NCI-H2196 treated with DMSO at 0.1 percent for 48 hours (cell line): ENCODE results near the gene EEF2KMT.
A peak's percentile ranks its signal among the peaks of the same experiment; 100 is the strongest.
"Not testable (repeated sequence)": the region's sequence is repeated elsewhere in the genome, so short reads cannot be mapped to it uniquely, and the experiment has no call there.

ENCODE experiments used
- DNase-seq: peaks from one replicate; lab custom pipeline; 2025; ENCODE audit not compliant: unreplicated experiment; lab: John Stamatoyannopoulos, UW

The EEF2KMT gene

DNA sequence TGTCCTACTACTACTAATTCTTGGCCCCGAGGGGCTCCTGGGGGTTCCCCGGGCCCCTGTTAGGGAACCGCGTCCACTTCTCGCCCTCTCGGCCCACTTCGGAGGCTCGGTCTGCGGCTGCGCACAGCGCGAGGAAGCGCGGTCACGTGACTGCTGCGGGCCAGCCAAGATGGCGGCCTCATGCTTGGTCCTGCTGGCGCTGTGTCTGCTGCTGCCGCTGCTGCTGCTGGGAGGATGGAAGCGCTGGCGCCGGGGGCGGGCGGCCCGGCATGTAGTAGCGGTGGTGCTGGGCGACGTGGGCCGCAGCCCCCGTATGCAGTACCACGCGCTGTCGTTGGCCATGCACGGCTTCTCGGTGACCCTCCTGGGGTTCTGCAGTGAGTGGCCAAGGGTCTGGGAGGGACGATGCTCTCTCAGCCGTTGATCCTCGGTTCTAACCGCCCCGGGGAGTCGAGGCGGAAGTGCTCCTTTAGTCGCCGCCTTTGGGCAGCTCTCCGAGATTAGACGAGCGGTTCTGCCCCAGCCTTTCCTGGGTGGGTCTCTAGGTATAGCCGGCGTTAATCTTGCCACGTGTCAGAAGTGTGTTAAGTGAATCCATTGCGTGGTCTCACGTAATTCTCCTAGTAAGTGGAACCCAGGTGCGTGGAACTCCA is 25.8 kb downstream of the EEF2KMT start, which contains the start of gene ALG1:
Gene ALG1, plus strand, starts transcription at position 163 of the 653 bp plus-strand sequence. Its CDS starts 7 bp downstream, at position 170.
- peak; percentile 71 for DNase-seq

GRCh38 chr16:5071341-5071680 is 26.3 kb downstream of the EEF2KMT start:
- DNase-seq, result no peak

DNA sequence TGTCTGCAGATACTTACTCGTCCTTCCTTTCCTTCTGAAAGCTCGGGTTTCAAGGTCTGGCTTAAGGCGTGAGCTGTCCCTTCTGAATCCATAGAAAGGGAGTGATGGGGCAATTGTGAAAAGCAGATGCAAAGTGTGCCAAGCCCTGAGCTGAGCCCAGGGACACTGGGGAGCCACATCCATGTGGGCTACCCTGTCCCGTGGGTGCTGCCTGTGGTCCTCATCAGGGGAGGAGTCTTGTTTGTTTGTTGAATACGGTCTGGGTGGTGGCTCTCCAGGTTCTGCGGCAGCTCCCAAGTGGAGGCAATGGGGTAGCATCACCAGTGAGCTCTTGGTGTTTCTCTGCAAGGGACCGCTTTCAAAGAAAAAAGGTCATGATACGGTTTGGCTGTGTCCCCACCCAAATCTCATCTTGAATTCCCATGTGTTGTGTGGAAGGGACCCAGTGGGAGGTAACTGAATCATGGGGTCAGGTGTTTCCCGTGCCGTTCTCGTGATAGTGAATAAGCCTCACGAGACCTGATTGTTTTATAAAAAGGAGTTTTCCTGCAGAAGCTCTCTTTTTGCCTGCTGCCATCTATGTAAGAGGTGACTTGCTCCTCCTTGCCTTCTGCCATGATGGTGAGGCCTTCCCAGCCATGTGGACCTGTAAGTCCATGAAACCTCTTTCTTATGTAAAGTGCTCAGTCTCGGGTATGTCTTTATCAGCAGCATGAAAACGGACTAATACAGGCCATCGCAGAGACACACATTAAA is 27.0 kb downstream of the EEF2KMT start:
- DNase-seq, result no peak

GRCh38 chr16:5069854-5070253 is 27.7 kb downstream of the EEF2KMT start:
- DNase-seq, result no peak

DNA sequence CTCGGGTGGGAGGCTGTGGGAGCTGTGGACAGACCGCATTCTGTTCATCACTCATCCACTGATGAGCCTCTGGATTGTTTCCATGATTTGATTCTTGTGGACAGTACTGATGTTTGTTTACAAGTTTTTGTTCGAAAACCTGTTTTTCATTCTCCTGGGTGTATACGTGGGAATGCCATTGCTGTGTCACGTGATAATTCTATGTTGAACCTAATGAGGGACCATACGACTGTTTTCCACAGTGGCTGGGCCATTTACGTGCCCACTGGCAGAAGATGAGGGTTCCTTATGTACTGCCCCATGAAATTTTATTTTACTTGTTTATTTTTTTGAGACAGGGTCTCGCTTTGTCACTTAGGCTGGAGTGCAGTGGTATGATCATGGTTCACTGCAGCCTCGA is 28.5 kb downstream of the EEF2KMT start:
- no peak for DNase-seq

DNA sequence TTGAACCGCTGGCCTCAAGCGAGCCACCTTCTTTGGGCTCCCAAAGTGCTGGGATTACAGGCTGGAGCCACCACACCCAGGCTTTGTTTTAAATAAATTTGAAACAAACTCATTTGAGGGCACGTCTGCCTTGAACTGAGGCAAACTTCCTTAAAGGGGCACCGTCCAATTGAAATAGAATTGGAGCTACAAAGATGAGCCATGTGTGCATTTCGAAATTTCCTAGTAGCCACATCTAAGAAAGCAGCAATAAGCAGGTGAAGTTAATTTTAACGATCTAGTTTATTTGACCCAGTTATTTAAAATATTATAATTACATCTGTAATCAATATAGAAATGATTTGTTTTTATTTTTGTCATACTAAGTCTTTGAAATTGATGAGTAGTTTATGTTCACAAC is 31.1 kb downstream of the EEF2KMT start:
- no peak for DNase-seq

DNA sequence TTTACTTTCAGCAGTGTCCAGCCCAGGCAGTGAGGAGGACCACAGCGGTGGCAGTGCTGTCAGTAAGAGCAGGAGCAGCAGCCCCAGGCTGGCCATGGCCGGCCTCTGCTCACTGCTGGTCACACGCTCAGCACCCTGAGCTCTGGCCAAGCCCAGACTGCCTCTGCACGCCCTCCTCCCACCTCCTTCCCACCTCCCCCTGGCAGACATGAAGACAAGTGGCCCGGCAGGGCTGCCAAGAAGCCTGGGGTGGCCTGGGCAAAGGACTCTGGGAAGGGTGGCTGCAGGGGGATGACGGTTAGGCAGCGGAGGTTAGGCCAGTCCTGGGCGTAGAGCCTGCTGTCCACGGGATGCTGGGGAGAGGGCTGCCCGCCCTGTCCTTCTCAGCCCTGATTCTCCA is 31.8 kb downstream of the EEF2KMT start, which contains the start of gene C16orf89:
Gene C16orf89, minus strand, starts transcription at position 144 of the 400 bp plus-strand sequence. Its CDS starts 48 bp downstream, at position 96.
- DNase-seq, result no peak

DNA sequence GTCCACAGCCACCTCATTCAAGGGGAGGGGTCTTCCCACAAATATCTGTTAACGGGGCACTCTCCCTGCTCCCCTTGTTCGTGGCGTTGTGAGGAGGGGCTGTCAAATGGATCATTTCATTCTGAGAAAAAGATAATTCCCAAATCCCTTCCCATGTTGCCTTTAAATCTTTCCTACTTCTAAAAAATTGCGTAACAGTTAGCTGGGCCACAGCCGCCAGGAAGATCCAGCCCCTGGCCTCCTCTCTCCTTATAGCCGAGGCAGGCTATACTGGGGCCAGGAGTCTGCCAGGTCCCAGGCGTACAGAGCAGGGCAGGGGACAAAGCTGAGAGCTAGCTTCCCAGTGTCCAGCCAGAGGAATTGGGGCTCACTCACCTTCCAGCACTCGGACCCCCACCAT is 32.3 kb downstream of the EEF2KMT start:
- DNase-seq, result no peak

GRCh38 chr16:5064915-5065314 is 32.7 kb downstream of the EEF2KMT start:
- peak; percentile 19 for DNase-seq

GRCh38 chr16:5062790-5063765 is 34.5 kb downstream of the EEF2KMT start:
- no peak for DNase-seq

DNA sequence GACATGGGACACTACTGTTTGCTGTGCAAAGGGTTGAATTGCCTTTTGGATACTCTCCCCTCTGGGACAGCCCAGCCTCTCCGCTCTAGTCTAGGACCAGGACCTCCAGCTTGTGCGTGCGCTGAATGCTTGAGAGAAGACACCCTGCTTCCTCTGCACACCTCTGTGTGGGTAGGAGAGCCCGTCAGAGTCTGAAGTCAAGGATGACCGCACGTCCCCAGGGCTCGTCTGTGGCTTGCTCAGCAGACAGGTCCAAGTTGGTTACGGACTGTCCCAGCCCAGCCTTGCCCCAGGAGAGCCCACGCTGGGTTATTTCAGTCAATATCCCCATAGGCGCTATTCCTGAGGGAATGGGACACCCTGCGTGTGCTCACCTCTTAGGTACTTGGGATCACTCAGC is 35.5 kb downstream of the EEF2KMT start:
- DNase-seq, result no peak

- no peak for DNase-seq
These were observed 37.4 kb downstream of the EEF2KMT start for GRCh38 chr16:5060073-5060641.

- DNase-seq, result no peak
These were observed 38.1 kb downstream of the EEF2KMT start for GRCh38 chr16:5059386-5060072.

DNA sequence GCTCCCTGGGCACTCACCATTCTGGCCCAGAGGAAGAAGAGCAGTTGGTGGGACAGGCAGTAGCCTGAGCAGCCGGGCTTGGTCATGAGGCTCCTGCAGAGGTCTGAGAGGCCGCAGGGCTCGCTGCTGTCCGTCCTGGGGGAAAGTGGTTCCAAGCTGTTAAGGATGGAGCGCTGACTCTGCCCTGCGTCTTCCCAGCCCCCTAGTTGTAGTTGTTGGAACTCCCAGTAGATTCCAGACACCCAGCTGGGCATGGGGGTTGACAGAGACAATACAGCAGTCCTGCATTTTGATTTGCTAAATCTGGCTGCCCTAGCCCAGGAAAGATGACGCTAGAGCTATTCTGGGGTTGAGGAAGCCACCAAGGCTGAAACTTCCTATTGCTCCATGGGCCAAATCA is 39.1 kb downstream of the EEF2KMT start:
- DNase-seq, result no peak

DNA sequence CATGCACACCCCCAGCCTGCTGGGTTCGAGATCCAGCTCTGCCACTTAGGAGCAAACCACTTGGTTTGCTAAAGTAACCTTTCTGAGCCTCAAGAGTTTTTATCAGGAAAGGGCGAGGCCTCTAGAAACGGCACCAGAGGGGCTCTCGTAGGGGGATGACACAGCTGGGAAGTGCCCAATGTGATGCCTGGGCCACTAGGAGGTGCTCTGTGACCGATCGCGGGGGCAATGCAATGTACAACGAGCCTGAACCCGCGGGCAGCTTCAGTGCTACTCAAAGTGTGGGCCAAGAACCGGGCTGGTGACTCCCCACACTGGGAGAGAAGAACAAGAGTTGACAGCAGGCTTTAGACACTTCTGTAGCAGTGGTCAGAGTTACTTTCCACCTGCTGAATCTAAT is 41.2 kb downstream of the EEF2KMT start:
- DNase-seq, result no peak

DNA sequence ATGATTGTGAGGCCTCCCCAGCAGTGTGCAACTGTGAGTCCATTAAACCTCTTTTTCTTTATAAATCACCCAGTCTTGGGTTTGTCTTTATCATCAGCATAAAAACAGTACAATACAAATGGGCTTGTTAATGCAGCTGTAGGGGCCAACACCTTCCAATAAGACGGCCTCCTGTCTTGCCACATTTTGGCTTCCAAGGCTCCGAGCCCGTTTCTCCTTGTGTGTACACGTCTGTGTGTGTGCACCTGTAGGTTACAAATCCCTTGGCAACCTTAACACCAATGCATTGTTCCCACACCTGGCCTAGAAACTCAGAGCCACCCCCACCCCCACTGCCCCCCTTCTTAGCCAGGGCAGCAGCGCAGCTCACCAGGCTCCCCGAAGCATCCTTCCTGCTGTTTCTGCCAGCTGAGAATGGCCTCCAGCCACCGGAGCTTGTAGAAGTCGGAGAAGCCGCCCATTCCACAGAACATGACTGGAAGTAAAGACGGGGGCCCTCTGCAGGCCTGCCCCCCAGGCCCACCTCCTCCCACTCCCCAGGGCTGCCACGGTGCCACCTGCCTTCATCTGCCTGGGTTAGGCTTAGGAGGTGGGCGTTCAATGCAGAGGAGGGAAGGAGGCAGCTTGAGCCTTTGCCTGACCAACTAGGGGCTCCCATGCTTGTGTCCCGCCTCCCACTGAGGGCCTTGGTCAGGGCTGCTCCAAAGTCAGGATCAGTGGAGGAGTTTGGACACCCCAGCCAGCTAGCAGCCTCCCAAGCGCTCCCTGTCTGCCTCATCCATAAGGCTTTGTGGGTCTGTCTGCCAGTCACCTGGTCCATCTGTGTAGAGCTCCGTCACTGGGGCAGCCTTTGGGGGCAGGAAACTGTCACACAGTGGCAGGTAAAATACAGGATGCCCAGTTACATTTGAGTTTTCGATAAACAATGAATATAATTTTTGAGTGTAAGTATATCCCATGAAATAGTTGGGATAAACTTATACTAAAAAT is 42.4 kb downstream of the EEF2KMT start:
- DNase-seq, result no peak

- DNase-seq, result no peak
These were observed 50.7 kb downstream of the EEF2KMT start for GRCh38 chr16:5046914-5047313.

DNA sequence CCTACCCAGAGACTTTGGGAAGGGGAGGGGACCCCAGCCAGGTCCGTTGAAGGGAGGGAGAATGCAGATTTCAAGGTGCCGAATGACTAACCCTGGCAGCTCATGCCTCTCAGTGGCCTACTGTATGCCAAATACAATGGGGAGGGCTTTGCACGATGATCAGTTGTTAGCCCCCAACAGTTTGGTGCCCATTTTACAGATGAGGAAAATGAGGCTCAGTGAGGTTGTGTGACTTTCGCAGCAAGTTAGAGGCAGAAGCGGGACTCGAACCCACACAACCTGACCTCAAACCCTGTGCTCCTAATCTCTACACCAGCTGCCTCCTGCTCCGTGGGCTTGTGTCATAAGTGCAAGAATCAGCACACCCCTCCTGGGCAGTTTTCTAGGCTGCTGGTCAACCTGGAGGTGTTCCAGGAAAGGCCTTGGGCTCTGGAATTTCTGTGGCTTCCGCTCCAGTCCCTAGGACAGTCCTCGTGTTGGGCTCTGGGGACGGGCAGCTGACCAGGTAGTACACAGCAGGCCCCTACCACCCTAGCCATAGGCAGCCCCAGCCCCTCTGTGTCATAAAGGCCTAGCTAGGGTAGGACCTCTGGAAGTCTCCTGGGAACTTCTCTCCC is 52.0 kb downstream of the EEF2KMT start:
- DNase-seq, result no peak

- DNase-seq, result not testable (repeated sequence)
These were observed 53.0 kb downstream of the EEF2KMT start for GRCh38 chr16:5044581-5044980.
